Measurements from ENCODE around the gene INKA1. TPM values are rescaled to one million over a fixed set of nuclear protein-coding genes. Genes with fewer than 3 reads are reported as not detected.

Gene INKA1
- total and polyA plus RNA-seq, 9 of the 15 experiments (the other 6 are each of a cell fraction or from before 2014, with no cell fraction given), result 0.55 to 13.9 (median 6.7) TPM

DNA sequence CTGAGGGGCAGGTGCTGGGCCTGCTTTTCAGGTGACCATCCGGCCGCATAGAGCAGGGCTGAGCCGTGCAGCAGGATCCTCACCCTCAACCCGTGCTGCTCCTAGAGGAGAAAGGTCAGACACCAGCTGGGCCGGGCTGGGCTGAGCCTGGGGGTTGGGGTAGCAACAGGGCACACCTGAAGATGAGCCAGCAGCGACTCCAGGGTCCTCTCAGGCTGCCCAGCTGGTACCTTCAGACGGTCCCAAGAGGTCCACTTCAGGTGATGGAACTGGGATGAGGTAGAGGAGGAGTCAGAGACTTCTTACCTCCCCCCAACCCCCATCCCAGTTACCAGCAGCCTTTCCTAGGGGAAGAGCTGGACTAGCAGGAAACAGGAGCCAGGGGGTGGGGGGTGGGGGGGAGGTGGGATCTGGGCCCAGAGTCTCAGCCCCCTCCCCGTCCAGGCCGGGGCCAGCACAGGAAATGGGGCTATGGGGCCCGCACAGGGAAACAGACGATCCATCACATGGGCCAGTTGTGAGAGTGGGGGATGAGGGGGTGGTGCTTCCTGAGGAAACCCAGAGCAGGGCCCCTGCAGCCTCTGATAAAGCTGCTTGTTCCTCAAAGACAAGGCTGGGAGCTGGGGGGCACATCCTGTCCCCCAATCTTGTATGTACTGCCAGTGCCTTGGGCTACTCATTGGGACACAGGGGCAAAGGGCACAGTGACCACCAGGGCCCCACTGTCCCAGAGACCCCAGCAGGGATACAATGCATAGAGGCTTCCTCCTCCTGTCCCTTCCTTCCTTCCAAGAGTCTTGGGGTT is 3.0 kb downstream of the INKA1 start (continued):
- TF ChIP-seq MTA3 (IDR thresholded peaks at IDR 0.05; ENCODE audit: borderline replicate concordance), result no peak; the same call in 1 of the 2 replicates
- peak; percentile 57; the same call in 1 of the 2 replicates for TF ChIP-seq POLR2AphosphoS5 (IDR thresholded peaks at IDR 0.05; ENCODE audit: control insufficient read depth, insufficient read depth, low read depth, low read length)
- no peak for TF ChIP-seq CHD2 (IDR thresholded peaks at IDR 0.05; ENCODE audit: low read depth, low read length)
- TF ChIP-seq ZNF79 (CRISPR knock-in tag; IDR thresholded peaks at IDR 0.05; ENCODE audit: low read depth), result no peak
- TF ChIP-seq ZNF445 (CRISPR knock-in tag; IDR thresholded peaks at IDR 0.05; ENCODE audit: low read depth), result no peak
- TF ChIP-seq, protein P1, sequence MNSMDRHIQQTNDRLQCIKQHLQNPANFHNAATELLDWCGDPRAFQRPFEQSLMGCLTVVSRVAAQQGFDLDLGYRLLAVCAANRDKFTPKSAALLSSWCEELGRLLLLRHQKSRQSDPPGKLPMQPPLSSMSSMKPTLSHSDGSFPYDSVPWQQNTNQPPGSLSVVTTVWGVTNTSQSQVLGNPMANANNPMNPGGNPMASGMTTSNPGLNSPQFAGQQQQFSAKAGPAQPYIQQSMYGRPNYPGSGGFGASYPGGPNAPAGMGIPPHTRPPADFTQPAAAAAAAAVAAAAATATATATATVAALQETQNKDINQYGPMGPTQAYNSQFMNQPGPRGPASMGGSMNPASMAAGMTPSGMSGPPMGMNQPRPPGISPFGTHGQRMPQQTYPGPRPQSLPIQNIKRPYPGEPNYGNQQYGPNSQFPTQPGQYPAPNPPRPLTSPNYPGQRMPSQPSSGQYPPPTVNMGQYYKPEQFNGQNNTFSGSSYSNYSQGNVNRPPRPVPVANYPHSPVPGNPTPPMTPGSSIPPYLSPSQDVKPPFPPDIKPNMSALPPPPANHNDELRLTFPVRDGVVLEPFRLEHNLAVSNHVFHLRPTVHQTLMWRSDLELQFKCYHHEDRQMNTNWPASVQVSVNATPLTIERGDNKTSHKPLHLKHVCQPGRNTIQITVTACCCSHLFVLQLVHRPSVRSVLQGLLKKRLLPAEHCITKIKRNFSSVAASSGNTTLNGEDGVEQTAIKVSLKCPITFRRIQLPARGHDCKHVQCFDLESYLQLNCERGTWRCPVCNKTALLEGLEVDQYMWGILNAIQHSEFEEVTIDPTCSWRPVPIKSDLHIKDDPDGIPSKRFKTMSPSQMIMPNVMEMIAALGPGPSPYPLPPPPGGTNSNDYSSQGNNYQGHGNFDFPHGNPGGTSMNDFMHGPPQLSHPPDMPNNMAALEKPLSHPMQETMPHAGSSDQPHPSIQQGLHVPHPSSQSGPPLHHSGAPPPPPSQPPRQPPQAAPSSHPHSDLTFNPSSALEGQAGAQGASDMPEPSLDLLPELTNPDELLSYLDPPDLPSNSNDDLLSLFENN (IDR thresholded peaks at IDR 0.05; ENCODE audit: low read depth in 2 of 2, low read length in 2 of 2), result peak in 1 of 2 experiments; percentile 56; a peak in 1 of 4 replicates
- TF ChIP-seq, protein P2, sequence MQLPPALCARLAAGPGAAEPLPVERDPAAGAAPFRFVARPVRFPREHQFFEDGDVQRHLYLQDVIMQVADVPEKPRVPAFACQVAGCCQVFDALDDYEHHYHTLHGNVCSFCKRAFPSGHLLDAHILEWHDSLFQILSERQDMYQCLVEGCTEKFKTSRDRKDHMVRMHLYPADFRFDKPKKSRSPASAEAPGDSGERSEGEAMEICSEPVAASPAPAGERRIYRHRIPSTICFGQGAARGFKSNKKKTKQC (CRISPR knock-in tag; IDR thresholded peaks at IDR 0.05), result no peak
- TF ChIP-seq ZNF717 (CRISPR knock-in tag; IDR thresholded peaks at IDR 0.05), result no peak
- 0 out of 2 replicates have a peak, but pooled peaks have one; percentile 14 for TF ChIP-seq POLR2G (IDR thresholded peaks at IDR 0.05; ENCODE audit: low read depth, low read length)
- no peak for TF ChIP-seq LARP7 (IDR thresholded peaks at IDR 0.05)
- no peak for TF ChIP-seq ZNF232 (CRISPR knock-in tag; IDR thresholded peaks at IDR 0.05)
- TF ChIP-seq, protein P3, sequence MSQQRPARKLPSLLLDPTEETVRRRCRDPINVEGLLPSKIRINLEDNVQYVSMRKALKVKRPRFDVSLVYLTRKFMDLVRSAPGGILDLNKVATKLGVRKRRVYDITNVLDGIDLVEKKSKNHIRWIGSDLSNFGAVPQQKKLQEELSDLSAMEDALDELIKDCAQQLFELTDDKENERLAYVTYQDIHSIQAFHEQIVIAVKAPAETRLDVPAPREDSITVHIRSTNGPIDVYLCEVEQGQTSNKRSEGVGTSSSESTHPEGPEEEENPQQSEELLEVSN (IDR thresholded peaks at IDR 0.05; ENCODE audit: borderline replicate concordance in 1 of 2, extremely low read depth in 1 of 2, insufficient read depth in 1 of 2, insufficient read length in 1 of 2, low read depth in 1 of 2, low read length in 1 of 2, poor library complexity in 1 of 2, severe bottlenecking in 1 of 2), result no peak
- no peak for TF ChIP-seq MECOM (CRISPR knock-in tag; IDR thresholded peaks at IDR 0.05)
- no peak; the same call in 1 of the 2 replicates for TF ChIP-seq ETV5 (CRISPR knock-in tag; IDR thresholded peaks at IDR 0.05; ENCODE audit: low read depth)
- peak; percentile 31; the same call in 1 of the 2 replicates for TF ChIP-seq CC2D1A (IDR thresholded peaks at IDR 0.05)
- TF ChIP-seq, protein P4, sequence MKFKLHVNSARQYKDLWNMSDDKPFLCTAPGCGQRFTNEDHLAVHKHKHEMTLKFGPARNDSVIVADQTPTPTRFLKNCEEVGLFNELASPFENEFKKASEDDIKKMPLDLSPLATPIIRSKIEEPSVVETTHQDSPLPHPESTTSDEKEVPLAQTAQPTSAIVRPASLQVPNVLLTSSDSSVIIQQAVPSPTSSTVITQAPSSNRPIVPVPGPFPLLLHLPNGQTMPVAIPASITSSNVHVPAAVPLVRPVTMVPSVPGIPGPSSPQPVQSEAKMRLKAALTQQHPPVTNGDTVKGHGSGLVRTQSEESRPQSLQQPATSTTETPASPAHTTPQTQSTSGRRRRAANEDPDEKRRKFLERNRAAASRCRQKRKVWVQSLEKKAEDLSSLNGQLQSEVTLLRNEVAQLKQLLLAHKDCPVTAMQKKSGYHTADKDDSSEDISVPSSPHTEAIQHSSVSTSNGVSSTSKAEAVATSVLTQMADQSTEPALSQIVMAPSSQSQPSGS (CRISPR knock-in tag; IDR thresholded peaks at IDR 0.05), result no peak
- no peak for TF ChIP-seq FOXJ3 (CRISPR knock-in tag; IDR thresholded peaks at IDR 0.05)
- TF ChIP-seq HOXB6 (CRISPR knock-in tag; IDR thresholded peaks at IDR 0.05; ENCODE audit: borderline replicate concordance), result no peak
- TF ChIP-seq POLR2B (IDR thresholded peaks at IDR 0.05; ENCODE audit: low read depth, partially characterized antibody), result no peak

Data from K562 (cell line).